T follicular helper cell (primary cell): ENCODE data around the gene SEMA5A.

Experiments
- DNase-seq: peaks from one replicate; pipeline ENCODE4 v3.0.0-alpha.2; 2020; ENCODE audit warnings: low read depth

Gene SEMA5A

DNA sequence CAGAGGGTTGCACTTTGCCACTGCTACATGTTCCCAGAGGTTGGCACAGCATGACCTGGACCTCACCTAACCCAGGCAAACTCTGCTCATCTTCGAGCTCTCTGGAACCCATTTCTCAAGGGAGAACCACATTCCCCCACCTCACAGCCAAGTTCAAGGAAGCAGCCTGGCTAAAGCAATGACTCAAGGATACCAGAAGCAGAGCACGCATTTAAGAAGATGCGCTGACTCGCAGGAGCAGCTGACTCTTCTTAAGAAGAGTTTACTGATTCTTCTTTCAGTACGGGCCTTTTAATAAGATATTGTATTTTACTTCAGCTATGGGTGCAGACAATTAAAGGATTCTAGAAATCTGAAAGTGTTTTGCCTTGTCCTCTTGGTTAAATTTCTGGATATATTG, 4.1 kb upstream of the SEMA5A start:
- DNase-seq, result no peak

DNA sequence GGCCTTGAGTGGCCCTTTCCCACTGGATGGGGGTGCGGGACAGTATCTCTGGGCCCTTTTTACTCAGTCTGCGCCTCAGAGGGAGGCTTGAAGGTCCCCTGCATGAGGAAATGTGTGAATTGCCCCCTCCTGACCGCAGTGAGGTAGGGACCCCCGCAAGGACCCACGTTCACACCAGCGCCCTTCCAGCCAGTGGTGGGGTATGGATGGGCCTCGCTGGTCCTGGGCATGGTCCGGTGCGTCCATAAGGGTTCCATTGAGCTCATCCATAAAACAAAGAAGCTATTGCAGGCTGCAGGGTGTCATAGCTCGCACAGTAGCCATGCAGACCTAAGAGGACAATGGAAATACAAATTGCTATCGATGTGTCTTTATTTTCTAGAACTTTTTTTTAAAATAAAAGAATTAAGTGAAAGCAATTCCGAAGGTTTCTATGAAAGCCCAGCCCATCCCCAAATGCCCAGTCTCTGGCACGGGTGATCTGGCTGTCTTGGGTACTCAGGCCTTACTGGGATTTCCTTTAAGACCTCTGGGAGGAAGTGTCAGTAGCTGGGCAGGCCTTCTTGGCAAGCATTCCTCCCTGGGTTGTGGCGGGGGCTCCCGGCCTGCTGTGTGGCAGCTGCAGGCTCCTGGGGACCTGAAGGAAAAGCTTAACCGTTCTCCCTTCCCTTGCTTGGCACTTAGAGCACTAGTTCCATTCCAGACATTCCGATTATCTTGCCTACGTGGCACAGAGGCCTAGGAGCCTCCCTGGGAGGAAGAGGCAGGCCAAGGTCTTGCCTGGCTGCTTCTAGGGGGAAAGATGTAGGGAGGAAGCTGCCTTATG, 1.5 kb upstream of the SEMA5A start:
- no peak for DNase-seq

DNA sequence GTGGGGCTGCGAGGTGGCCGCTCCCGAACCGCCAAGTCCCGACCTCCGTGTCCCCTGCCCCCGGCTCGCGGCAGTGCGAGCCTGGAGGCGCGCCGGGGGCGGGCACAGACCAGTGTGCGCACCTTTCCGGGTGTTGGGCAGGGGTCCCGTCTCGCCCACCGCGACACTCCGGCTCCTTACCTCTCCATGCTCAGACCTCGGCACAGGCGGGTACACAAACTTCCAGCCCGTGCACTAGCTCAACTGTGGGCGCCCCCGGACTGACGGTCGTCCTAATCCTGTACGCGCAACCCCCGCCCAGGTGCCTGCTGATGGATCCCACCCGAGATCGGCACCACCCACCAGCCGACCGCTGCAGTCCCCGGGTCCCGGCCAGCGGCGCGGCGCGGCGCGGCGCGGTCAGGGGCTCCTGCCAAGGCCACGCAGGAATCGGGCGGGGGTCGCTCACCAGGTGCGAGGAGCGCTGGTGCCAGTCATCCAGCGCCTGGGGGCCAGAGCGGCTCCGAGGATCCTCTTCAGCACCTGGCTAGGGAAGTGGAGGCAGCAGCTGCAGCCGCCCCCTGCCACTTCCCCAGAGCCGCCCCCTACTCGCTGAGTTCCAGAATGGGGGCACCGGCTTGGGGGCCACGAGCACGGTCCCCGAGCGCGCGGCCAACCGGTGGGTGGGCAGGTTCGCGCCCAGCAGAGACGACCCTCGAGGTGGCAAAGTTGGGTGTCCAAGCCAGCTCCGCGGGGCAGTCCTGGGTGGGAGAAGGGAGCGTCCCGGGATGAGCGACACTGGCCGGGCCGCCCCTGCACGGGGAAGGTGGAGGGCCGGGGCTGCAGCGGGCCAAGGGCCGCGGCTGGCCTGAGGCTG, 511 bp downstream of the SEMA5A start:
- DNase-seq, result no peak

DNA sequence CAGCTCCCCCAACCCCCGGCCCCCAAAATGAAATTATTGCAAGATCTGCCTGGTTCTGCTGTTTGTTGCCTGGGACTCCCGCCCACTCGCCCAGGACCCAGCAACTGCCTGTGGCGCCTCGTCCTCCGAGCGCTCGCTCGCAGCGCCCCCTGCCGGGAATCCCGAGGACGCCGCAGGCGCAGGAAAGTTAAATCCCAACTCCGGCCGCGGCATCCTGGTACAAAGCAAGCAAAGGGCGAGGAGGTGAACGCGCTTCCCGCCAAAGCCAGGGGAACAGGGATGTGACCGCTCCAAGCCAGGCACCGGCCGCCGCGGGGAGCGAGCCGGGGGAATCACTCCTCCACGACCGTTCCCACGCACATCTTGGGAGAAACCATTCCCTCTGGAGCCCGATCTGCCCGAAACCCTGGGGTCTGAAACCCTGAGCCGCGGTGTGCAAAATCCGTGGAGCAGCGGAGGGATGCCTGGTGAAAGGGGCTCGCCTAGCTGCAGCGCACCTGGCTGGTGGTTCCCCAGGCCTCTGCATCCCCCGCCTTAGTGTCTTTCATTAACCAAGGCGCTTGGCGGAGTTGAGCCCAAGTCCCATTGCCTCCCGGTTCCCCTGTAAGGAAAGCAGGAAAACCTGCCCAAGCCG, 1.3 kb downstream of the SEMA5A start:
- DNase-seq, result no peak

DNA sequence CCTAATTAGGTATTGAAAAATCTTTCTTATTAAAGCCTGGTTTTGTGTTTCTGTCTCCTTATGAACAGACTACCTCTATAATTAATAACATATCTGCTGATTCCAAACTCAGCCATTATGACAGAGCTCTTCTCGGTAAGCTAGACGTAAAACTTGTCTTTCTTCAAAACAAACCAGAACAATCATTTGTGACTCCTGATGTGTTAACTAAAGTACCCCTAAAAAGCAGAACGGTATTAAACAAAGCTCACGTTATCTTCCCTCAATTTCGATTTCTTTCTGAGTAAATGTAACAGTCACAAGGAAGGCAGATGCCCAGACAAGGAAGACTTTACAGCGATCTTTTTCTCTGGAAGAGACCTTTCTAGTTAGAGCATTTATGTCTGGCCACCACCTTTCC, 1.8 kb downstream of the SEMA5A start:
- no peak for DNase-seq

DNA sequence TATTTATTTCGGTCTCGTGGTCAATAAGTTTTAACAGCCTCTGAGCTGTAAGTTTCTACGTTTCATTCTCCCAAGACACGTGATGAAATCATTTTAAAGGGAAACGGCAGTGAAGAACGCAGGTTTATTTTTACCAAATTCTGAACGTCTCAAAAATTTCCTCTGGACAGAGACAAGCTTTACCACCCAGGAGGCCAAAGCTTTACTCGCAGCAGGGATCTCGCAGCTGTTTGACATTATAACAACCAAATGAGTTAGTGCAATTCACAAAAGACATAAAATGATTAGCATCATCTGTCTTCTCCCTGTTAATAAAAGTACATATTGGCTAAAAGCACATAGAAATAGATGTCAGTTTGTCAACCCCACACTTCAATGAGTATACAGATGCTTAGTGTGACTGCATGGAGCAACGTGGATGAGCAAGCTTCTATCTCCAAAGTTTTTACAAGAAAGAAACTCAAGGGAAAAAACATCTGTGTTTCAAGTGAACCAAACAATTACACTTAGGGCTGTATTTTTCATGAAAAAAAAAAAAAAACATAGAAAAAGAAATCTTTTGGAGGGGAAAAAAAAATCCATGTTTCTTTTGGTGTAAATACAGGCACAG, 2.5 kb downstream of the SEMA5A start:
- DNase-seq, result no peak

DNA sequence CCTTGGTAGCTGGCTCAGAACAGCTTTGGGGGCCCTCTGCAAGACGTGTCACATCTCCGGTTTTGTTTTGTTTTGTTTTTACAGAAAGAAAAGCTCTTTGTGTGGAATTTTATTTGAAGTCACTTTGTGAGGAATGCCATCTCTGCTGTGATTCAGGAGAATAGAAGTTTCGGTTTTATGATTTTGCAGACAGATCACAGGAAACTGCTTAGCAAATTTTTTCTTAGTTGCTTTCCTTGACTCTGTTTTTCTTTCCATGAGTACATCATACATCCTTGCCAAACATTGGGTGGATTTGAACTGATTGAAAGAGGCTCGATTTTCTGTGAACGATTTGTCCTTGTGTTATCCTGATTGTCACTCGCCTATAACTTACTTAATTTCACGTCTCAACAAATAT, 5.1 kb downstream of the SEMA5A start:
- no peak for DNase-seq

DNA sequence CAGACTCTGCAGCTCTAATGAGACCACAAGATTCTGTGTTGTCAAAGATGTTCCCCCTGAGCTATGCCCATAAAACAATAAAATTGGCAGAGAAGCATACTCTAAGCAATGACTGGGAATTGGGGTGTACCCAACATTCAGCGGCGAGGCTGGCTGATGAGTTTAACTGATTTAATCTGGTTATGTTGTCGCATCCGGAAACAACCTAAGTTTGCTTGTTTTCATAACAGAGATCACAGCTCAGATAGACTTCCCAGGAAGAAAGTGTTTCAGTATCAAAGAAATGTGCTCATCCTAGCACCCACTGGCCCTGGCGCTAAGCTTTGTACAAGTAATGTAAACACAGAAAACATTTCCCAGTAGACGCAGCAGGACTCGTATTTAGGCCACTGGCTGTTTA, 7.4 kb downstream of the SEMA5A start:
- no peak for DNase-seq

DNA sequence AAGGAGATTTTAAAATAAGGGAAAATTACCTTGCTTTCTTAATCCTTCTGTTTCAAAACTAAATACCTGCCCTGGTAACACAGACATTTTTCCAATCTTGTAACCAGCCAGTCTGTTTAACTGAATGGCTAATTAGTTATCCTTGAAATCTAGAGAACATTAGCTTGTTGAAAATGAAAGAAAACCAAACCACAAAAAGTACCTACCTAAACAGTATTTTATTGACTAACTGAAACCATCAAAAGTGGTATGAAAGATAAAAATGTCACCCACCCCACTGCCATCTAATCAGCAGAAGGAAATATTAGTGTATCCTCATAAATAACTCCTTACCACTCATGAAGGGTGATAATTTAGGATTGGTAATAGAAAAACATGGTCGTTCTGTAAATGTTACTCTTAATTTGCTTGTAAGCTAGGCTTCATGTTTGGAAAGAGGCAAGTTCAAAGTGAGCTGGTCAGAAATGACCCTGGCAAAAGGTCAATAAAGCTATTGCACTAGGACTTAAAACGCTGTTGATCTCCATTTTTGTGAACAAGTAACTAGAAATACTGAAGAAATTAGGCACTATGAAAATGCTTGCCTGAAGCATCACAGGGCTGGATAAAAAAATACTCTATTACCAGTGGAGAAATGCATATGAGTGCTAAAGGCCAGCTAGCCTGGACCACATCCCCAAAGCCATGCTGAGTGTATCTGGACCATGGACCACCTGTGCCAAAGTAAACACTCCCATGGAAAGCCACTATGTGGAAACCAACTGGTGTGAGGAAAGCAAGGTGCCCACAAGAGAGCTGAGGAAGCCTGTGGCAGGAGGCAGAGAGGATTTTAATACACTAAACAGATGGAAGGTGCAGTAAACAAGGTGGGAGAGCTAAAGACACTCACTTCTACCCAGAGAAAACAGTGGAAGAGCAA, 8.4 kb downstream of the SEMA5A start:
- no peak for DNase-seq

DNA sequence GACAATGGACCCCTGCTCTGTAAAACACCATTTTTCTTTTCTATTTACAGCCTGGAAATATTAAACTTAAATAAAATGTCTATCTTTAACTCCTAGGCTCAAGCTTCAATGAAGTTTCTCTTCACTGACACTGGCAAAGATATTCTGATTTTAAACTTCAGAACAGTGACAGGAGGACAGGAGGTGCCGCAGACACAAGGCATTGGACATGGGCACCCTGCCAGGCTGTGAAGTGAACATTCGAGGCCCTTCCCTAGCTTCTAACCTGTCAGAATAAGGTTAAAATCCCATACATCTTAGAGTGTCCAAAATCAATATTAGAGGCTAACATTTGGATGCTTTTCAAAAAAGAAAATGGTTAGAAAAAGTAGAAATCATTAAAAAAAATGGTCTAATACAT, 9.2 kb downstream of the SEMA5A start:
- no peak for DNase-seq

DNA sequence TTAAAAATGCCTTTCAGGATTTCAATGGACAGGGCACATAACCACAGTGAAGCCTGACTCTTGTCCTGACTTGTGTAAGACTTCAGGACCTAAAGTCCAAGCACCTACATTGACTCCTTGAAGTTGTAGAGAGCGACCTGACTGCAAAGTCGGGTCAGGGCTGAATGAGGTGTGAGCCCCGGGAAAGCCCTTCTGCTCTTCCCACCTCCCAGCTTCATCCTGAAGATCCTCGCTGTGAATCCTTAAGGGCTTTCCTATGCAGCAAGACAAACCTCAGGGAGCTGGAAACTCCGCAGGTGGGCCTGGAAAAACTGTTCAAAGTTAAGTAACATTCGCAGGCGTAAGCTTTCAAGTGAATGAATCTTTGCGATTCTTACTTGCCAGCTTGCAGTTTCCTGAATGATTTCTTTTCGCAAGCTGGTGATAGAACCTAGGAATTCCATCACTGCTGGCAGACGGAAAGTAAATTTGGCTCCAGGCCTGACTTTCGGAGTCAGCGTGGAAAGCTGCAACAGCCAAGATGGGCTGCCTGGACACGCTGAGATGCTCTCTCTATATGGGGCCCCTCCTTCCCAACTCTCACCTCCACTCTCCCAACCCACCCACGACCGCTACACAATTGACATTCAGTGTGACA, 10.9 kb downstream of the SEMA5A start:
- no peak for DNase-seq

DNA sequence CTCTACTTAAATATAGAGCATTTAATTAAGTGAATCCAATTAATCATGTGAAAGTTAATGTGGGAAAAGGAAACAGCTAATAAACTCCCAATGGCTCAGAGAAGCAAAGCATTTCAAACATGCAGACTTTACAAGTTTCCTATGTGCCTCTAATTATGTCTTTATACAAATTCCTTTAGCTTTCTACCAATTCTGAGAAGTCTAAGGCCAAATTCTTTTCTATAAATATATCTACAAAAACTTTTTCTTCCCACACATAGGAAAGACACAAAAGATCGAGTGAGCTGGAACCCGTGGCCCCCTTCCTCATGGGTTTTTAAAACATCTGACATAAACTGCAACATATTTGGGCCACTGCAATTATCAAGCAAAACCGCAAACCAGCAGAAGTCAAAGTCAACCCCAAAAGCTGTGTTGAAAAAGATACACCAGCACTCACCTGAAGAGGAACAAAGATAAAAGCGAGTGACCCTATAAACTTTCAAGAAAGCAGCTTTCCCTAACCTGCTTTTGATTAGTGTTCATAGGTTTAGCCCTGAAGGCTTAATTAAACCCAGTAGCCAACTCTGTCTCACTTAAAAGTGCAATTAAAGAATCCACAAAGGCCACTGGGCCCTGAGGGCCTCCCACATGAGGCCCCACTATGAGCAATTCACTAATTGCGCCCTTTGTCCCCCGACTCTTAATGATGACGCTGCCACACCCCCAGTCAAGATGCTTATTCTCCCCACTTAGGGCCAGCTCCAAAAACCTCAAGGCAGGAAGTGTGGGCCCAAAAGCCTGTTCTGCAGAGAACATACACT, 12.1 kb downstream of the SEMA5A start:
- no peak for DNase-seq

DNA sequence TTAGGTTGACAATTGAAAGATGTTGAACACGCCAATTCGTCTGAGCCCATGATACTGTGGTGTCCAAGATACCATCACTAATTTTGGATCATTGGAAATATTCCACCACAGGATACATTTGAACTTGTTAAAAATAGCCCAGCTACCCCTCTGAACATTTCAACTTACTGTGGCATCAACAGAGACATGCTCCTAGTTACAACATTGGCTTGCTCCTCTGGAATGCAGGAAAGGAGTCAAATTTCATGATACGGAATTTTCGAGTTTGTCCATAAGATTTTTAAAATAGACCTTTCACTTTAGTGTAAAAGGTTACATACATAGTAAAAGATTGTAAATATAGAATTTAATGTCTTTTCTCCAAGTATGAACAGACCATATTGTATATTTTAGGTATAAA, 12.8 kb downstream of the SEMA5A start:
- no peak for DNase-seq

DNA sequence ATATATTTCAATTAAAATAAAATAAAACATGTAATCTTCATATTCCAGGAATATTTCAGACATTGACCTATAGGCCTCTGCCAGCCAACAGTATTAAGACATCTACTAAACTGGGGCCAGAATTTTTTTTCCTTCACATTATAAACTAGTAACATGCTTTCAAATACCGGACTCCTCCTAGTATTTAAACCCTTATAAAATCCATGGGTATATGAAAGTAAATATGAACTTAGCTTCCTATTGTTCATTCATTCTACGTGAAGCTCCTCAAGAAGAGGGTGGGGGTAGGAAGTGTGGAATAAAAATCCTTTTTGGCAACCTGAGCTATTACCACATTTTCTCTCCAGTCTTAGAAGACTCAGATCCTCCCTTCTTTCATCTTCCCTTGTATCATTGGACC, 16.4 kb downstream of the SEMA5A start:
- no peak for DNase-seq

DNA sequence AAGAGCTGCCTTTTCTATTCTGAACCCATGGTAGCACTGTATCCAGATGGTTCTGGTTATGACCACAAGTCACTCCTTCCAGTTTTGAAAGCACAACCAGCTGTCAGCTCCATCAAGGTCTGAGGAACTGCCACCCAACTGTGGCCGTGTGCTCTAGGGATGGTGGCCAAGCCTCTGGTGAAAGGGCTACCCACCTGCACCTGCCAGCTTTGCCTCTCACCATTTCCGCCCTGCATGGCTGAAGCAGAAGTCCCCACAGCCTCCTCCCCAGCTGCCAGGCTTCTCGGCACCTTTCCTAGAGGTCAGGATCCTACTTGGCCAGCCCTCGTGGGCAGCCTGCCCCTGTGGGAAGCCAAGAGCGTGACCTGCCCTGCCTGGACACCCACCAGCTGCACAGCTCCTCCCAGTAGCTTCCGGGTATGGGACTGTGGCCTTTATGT, 16.8 kb downstream of the SEMA5A start:
- DNase-seq, result no peak

DNA sequence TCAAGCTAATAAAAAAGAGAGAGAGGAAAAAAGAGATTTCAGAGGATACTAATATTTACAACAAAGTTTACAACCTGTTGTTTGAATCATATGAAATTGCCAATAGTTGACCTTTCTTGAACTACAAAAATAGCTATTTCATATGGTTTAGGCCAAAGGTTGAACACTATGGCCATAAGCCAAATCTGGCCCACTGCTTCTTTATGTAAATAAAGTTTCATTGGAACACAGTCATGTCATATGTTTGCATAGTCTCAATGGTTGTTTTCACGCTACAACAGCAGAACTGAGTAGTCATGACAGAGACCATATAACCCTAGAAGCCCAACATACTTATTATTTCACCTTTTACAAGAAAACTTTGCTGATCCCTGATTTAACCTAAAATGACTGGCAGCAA, 20.9 kb downstream of the SEMA5A start:
- DNase-seq, result no peak

DNA sequence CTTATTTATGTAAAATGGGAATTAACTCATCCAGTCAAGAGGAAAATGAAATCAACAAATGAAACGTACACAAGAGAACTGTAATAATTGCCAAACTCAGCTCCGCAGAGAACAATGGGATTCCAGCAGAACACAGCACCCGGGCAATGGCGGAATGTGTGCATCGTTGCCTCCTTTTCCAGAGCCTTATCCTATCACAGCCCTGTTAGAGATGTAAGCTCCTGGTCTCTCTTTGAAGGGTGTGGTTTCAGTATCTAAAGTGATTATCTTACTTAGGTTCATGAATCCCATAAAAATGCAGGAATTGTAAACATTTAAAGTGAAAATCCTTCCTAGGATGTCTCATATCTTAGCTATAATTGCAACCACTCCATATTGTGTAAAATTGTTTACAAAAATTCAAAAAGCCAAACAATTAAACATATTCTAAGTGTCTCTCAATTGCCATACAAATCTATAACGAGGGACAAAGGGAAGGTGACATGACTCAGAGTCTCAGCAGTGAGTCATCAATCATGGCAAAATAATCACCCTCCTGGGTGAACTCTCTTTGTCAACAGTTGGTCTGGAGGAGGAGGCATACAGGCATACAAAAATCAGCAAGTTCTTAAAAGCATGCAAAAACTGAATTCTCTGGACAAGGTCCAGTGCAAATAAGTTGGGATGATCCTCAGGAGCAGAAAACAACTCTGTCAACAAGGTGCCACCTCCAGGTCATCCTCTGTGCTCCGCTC, 22.6 kb downstream of the SEMA5A start:
- no peak for DNase-seq

DNA sequence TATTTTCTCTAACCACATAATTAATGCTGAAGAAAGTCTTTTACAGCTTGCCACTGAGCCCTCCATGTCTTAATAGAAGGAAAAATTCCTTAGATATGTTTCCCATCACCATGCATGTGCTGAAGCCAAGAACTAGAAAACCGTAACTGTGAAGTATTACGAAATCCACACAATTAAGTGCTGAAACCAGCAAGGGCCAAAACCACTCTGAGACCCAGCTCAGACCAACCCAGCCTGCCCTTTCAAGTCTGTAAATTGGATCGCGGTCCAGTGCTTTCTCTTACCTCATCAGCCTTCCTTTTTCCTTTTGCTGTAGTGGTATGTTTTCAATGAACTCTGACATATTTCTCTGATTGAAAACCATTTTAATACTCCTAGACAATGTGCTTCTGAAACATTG, 26.3 kb downstream of the SEMA5A start:
- no peak for DNase-seq

DNA sequence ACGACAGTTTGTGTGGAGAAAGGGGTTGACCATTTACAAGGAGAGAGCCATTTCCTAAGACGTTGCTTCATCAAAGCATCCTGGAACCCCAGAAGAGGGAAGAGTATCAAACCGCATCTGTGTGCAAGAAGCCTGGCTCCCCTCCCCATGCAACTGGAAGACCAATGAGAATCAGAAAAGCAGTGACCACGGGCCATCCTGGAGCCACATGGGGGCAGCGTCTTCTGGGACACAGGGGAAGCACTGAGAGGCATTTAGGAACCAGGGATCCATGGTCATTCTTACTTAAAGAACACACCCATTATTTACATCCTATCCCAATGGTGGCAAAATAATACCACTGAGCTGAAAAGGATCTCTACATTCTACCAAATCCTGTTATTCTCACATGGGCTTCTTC, 29.3 kb downstream of the SEMA5A start:
- no peak for DNase-seq
